GM19239 (cell line): ENCODE measurements around the gene DCAF6.

Experiments
- DNase-seq: peaks from one replicate; pipeline ENCODE4 v3.0.0; 2011; ENCODE audit warnings: low spot score; ENCODE audit not compliant: insufficient read length
- FAIRE-seq: peaks from 2 replicates; lab custom pipeline; 2011; peaks lifted over from hg19 to GRCh38; lab: Jason Lieb, UNC

Gene DCAF6

DNA sequence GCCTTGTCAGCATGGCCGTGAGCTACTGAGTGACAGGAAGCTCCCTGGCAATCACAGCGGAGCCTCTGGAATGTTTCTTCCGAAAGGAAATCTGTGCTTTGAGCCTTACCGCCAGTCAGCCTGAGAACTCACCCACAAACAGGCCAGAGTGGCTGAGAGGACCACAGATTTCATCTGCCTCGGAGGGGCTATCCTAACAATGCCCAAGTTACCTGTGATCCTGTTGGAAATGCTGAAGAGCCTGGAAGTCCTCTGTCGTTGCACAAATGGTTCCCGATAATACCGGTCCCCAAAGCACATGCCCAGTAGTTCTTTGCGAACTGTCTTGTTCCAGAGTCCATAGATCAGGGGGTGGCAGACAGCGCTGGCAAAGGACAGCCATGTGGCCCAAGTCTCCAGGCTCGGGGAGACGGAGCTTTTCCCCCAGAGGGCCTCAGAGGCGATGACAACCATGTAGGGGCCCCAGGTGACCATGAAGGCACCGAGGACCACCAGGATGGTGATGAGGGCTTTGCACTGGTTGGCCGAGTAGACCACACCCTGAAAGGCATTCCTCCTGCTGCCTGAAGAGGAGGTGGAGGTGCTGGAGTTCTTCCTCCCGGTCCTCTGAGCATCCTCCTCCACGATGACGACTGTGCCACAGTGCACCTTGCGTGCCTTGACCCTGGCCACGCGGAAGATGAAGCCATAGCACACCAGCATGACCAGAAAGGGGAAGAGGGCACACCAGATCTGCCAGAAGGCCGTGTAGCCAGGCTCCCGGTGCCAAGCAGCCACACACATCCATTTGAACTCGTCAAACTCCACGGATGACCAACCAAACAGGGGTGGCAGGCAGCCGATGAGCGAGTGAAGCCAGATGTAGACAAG, 160.0 kb downstream of the DCAF6 start:
- DNase-seq: no peak

DNA sequence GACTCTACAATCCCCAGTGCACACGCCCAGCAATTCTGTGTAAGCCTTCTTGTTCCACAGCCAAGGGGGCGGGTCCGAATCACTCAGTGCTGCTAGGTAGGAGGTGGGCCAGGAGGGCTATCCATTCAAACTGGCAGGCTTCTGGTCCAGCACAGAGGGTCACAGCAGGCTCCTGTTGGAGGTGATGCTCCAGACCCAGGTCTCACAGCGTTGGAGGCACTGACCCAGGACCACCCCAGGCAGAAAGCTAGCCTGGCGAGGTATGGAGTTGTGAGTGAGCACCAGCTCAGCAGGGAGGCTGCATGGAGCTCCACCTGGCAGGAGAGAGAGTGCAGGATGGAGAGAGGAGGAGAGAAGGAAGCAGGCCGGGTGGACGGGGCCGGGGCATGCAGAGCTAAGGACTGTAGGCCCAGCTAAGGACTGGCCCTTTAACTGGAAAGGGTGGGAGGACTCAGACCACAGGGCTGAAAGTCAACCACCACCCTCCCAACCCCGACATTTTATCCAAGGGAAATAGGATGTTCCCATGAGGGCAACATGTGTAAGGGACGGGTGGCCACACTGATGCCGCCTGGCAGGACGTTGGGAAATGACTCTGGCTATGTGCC, 161.5 kb downstream of the DCAF6 start:
- no peak for DNase-seq
- FAIRE-seq: no peak

More for the DNA sequence above, 160.0 kb downstream of the DCAF6 start:
- no peak for FAIRE-seq

DNA sequence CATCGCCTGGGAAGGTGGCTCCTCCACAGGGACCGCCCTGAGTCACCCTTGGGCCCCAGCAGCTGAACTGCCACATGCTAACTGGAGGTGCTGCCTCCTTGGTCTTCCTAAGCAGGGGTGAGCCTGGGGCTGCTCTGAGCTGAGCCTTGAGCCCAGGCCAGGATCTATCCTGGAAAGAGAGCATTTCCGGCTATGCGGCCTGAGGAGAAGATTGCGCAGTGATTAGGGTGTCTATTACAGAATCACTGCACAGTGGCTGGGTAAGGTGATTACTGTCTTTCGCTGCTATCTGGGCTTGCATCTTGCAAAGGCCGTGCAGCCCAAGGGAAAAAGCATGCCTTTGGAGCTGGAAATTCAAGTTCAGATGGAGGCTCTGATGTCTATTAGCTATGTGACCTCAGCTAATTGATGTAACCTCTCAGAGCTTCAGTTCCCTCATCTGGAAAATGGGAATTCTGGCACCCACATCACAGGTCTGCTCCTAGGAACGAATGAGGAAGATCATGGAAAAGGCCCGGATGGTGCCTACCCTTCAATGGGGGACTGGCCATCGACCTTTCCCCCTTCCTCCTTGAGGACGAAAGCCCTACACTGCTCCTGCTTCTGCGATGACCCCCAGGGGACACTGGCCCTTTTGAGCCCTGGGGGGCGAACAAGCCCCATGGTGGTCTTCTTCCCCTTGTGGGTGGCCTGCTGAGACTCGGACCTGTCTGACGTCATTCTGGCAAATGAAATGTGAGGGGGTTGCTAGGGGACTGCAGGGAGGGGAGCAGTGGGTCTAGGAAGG, 162.2 kb downstream of the DCAF6 start:
- no peak for FAIRE-seq
- no peak for DNase-seq

DNA sequence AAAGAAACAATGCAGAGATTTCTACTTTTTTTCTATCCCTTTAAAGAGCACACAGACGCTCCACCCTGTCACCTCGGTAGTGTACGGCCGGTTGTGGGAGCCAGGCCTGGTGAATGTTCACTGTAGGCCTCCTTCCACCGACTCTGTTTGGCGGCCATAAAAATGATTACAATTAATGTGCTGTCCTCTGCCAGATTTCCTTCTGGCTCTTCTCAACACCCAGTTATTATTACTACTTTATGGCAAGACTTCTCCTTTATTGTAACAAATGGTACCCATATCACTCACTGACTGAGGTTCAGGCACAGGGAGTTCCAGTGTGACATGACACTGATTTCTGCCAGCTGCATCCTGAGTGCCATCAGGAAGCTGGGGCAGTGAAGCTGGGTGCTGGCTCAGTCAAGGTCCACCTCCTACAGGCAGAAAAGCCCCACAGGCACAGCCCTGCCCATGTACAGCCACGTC, 162.9 kb downstream of the DCAF6 start:
- no peak for FAIRE-seq
- no peak for DNase-seq

DNA sequence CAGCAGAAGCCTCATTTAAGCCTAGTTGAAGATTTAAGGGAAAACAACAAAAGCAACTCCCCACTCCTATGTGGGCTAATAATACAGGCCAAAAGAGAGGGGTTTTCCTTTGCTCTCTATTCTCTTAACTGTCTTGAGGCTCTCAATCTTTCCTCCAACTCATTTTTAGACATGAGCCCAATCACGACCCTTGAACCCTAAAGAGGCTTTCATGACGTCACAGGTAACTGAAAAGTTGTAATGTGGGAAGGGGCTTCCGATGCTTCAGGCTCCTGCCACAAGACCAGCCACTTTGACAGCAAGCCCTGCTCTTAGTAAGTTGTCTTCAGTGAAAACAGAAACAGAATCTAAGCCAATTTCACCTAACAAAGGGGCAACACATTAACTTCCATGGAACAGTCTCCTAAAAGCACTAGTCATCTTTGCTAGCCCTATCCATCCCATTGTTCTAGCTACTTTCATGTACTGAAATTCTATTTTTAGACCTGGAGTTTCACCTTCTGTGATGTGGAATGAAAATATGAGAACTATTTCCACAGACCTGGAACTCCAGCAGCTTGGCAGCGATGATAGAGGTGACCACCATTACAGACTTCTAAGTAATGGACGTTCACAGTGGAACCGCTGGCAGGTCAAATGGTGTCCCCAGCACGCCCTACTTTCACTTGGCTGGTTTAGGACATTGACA, 164.0 kb downstream of the DCAF6 start:
- FAIRE-seq (peak; percentile 14), DNase-seq (no peak)

DNA sequence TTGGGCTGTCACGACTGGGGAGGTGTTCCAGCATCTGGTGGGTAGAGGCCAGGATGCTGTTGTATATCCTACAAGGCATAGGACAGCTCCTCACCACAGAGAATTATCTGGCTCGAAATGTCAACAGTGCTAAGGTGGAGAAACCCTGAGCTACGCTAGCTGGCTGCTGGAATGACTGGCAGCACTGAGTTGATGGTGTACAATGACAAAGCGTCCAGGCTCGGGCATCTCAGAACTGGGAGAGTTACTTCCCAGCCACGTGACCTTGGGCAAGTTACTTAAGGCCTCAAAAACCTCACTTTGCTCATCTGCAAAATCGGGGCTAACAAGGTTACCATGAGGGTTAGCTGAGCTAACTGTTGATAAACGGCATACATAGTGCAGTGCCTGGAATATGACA, 164.9 kb downstream of the DCAF6 start:
- DNase-seq (no peak), FAIRE-seq (no peak)

DNA sequence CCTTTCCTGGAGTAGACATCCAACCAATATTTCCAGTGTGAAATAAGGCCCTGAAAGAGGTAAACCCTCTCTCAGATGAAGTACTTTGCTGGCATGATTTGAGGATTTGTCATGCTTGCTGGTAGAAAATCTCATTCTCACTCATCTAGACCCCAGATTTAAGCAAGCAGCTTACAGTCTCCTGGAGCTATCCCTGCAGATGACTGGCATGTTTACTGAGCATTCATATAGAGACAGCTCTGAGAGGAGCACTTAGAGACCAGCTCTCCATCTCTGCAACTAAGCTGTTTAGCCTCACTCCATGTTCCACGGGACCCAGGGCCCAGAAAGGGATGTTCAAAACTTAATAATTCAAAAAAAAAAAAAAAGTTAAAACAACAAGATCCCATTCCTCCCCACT, 166.0 kb downstream of the DCAF6 start:
- FAIRE-seq (no peak), DNase-seq (no peak)

DNA sequence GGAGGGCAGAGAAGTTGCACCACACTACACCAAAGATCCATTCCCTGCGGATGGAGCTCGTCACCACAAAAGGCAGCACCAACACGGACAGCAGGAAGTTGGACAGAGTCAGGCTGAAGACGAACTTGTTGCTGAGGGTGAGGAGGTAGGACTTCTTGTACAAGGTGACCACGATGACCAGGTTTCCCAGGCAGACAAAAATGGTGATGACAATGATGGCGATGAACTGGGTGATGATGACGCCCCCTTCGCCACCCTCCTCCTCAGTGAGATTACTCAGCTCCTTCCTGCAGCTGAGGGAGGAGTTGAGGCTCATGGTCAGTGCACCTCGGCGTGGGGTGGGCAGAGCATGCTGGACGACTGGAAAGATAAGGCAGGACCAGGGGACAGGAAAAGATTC, 168.1 kb downstream of the DCAF6 start:
- DNase-seq: no peak
- FAIRE-seq: no peak

DNA sequence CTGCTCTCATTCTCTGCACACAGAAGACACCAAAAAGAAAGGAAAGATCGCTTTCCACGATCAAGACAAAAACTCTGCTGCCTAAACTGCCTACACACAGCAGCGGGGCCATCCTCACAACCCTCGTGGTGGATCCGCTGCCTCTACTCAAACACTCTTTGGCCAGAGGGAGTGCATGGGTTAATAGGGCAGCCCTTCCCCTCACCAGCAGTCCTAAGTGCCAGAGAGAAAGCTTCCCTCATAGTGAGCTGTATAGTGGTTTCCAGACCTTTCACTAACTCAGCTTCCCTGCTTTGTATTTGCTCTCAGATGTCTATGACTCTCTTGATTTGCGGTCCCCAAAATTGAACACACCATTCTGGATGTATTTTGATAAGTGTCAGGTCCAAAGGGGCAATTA, 169.4 kb downstream of the DCAF6 start:
- DNase-seq (no peak), FAIRE-seq (no peak)

DNA sequence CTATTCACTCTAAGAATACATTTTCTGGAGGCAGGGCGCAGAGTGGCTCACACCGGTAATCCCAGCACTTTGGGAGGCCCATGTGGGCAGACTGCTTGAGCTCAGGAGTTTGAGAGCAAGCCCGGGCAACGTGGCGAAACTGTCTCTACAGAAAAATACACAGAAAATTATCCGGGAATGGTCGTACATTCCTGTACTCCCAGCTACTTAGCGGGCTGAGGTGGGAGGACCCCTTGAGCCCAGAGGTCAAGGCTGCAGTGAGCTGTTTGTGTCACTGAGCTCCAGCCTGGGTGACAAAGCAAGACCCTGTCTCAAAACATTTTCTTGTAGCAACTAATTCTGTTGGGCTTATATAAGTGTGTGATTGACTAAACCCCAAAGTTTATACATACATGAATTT, 169.8 kb downstream of the DCAF6 start:
- DNase-seq: no peak
- FAIRE-seq: no peak

DNA sequence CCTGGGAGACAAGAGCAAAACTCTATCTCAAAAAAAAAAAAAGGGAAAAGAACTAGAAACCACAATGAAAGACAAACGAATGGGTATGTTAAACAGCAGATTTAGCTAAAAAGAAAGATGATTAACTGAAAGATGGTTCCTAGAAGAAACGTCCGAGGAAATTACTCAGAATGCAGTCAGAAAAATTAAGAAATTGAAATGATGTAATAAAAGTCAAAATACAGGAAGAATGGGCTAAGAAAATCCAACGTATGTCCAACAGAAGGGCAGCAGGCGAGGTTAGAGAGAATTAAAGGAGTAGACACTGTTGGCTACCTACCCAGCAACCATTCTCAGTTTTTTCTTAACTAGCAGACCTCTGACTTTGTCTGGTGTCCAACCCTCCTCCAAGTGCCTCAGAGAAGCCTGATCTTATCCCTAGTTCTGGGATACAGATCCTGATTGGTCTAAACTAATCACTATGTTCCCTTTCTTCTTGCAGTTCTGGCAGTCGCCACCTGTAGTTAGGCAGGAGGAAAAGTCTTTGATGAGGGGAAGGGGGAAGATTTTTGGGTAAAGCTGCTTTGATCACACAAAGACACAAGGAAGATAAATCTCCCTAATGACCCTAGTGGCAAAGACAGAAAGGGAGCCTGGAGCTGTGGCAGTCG, 174.5 kb downstream of the DCAF6 start:
- DNase-seq: no peak
- FAIRE-seq: no peak

DNA sequence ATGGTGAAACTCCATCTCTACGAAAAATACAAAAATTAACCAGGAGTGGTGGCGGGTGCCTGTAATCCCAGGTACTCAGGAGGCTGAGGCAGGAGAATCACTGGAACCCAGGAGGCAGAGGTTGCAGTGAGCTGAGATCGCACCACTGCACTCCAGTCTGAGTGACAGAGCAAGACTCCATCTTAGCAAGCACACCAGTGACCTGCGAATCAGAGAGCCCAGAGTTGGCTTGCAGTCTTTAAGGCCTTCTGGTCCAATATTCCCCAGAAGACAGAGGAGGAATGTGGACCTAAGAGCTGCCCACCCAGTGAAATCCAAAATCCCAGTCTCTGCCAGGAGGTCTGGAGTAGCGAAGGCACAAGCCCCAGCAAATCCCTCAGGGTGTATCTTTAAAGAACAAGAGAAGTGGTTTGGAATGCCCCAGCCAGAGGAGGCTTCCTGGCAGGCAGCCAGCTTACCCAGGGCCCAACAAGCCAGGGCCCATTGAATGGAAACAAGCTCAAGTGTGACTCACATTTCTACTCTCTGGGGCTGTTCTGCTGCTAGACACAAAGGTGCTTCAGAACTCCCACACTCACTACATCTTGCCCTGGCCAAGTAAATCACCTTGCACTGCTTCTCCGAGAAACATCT, 176.3 kb downstream of the DCAF6 start:
- DNase-seq (no peak), FAIRE-seq (no peak)

DNA sequence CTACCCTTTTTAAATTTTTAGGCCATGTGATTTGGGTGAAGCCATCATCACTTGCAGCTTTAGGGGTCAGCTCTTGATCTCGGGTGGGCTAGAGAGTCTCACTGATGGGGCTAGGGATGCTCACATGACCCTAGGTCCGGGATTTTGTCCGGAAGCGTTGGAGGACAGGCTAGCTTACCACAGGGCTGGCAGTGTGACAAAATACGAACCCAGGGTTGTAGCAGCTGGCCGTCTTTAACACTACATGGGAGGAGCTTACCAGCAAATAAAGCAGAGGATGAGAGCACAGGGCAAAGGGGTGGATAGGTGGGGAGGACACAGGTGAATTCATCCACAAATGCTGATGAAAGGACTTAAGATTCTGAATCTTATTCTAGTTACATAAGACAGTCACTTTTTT, 178.4 kb downstream of the DCAF6 start:
- DNase-seq (no peak), FAIRE-seq (no peak)

DNA sequence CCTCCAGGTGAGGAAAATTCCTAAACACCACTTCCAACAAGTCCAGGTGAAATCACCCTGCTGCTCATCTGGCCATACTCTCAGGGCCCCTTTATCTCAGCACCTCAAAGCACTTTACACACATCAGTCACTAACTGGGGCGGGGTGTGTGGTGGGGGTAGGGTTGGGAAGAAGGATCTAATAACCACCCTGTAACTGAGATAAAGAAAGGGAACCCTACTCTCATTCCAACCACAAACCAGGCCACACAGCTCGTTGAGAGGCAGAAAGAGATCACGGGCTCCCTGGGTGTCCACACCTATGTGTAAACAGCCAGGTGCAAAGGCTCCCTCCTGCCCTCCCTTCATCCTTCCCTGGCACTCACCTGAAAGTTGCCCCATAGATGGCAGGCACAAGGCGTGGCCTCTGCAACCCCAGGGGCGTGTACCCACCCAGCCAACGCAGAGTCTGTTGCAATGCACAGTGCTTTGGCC, 179.9 kb downstream of the DCAF6 start:
- FAIRE-seq: no peak
- no peak for DNase-seq

DNA sequence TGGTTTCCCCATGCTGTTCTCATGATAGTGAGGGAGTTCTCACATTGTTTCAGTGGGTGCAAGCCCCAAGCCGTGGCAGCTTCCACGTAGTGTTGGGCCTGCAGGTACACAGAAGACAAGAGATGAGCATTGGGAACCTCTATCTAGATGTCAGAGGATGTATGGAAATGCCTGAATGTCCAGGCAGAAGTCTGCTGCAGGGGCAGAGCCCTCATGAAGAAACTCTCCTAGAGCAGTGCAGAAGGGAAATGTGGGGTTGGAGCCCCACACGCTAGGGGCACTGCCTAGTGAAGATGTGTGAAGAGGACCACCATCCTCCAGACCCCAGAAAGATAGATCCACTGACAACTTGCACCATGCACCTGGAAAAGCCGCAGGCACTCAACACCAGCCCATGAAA, 183.3 kb downstream of the DCAF6 start:
- DNase-seq (no peak), FAIRE-seq (no peak)

DNA sequence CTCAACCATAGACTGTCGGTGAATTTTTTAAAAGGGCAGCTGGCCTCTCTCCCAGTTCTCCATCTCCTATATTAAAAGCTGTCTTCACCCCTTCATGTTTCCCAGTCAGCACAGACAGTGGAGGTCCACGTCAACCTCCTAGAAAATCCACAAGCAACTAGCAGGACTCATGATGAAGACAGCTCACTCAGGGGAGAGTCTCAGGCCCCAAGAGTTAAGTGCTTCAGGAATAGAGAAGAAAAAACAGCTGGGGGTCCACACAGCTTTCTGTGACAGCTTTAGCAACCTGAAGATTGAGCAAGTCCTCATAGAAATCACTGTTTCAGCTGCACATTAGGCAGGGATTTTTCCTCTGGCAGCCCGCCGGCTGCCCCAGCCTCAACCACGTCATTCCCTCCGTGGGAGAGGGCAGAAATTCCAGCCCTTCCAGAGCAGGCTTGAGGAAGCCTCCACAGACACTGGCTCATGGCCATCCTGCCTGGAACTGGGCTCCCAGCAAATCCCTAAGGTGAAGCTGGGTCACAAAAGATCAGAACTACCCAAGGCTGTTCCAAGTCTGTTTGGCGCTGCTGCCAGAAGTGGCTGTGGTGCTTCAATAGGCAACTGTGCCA, 185.0 kb downstream of the DCAF6 start:
- no peak for FAIRE-seq
- no peak for DNase-seq

DNA sequence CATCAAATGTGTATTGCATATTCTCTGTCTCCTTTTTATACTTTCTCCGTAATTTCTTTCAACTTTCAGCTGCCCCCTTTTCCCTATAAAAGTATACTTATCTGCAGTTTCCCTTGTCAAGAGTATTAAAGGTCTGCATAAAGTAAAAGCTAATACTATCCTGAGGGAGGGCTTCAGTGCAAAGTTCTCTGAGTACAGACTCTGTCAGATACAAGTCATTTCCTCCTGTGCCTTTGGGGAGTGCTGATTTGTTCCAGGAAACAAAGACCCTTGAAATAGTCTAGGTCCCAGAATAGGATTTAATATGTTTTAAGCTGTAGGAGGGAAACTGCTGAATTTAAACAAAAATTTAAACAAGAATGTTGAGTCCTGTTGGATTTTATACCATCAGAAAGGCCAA, 188.6 kb downstream of the DCAF6 start:
- DNase-seq: no peak
- no peak for FAIRE-seq
